ENCODE results near the gene TAF4B.

The TAF4B gene

DNA sequence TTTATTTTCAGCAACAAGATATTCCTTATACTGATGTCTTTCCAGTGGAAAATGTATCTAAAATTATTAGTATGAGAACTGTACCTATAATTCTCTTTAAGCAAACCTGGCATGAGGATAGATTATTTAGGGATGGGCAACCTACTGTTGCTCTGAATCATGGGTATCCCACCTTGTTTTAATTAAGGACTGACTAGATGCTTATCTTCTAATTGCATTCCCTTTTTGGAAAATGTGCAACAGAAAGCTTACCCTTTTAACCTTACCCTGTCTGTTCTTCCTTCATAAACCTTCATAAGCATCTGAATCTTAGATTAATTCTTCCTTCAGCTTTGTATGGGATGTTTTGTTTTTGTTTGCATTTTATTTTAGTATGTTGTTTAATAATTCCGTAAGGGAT lies 110.3 kb downstream of the TAF4B start:
- no peaks in the 10 kb centered on the region for H3K4me1 ChIP-seq (ENCODE audit: insufficient read depth, low read length, severe bottlenecking)
- H3K4me2 ChIP-seq (ENCODE audit: low read length), result no peak overlapping the region
- H3K4me3 ChIP-seq (ENCODE audit: low read depth, low read length, poor library complexity, severe bottlenecking), result no peak overlapping the region
- no peak overlapping the region for H2AFZ ChIP-seq (ENCODE audit: low read length)
- no peak overlapping the region for H3K27ac ChIP-seq (ENCODE audit: low read depth, low read length, poor library complexity, severe bottlenecking)
- TF ChIP-seq EZH2 (IDR thresholded peaks at IDR 0.05; ENCODE audit: borderline replicate concordance, low read length), result no peak
- TF ChIP-seq, protein P1, sequence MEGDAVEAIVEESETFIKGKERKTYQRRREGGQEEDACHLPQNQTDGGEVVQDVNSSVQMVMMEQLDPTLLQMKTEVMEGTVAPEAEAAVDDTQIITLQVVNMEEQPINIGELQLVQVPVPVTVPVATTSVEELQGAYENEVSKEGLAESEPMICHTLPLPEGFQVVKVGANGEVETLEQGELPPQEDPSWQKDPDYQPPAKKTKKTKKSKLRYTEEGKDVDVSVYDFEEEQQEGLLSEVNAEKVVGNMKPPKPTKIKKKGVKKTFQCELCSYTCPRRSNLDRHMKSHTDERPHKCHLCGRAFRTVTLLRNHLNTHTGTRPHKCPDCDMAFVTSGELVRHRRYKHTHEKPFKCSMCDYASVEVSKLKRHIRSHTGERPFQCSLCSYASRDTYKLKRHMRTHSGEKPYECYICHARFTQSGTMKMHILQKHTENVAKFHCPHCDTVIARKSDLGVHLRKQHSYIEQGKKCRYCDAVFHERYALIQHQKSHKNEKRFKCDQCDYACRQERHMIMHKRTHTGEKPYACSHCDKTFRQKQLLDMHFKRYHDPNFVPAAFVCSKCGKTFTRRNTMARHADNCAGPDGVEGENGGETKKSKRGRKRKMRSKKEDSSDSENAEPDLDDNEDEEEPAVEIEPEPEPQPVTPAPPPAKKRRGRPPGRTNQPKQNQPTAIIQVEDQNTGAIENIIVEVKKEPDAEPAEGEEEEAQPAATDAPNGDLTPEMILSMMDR (IDR thresholded peaks at IDR 0.05; ENCODE audit: low read length), result no peak
- no peaks in the 10 kb centered on the region for H4K20me1 ChIP-seq (ENCODE audit: insufficient read depth, low read length)
- H3K9me2 ChIP-seq (ENCODE audit: low read depth, low read length), result no peaks in the 10 kb centered on the region
- no peaks in the 10 kb centered on the region for H3F3A ChIP-seq (ENCODE audit: insufficient read depth, low read length)
- no peak overlapping the region for H3K9ac ChIP-seq (ENCODE audit: low read length)
- H3K36me3 ChIP-seq (ENCODE audit: insufficient read depth, low read length), result peaks cover 40% of the 10 kb centered on the region
- no peaks in the 10 kb centered on the region for H3K79me2 ChIP-seq (ENCODE audit: insufficient read depth, low read length)
- no peaks in the 10 kb centered on the region for H3K9me3 ChIP-seq (ENCODE audit: low read length)
- H3K27me3 ChIP-seq (ENCODE audit: insufficient read depth, low read length), result no peaks in the 10 kb centered on the region

DNA sequence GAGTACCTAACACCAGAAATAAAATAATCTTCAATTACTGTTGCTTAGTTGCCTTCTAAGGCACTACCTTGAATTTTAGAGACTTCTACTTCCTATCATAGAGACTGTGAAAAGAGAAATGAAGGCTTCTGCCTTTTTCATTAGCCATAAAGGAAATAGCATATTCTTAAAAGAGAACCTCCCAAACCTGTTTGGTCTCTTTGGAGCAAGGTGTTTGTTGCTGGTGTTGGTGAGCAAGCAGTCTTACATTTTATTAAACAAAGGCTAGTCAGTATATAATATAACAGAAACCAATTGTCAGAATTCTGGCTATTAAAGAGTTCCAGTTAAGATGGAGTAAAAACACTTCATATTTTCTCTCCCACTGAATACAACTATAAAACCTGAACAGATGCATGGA lies 116.4 kb downstream of the TAF4B start:
- Histone ChIP-seq H3K36me3 (ENCODE audit: insufficient read depth, low read length) (peaks cover 62% of the 10 kb centered on the region), H3K27ac (ENCODE audit: low read depth, low read length, poor library complexity, severe bottlenecking) (no peak overlapping the region), H3K27me3 (ENCODE audit: insufficient read depth, low read length) (no peaks in the 10 kb centered on the region), H3K4me1 (ENCODE audit: insufficient read depth, low read length, severe bottlenecking) (no peaks in the 10 kb centered on the region), H3K4me2 (ENCODE audit: low read length) (no peak overlapping the region), H3K9me3 (ENCODE audit: low read length) (peaks cover 15% of the 10 kb centered on the region; the same call in 1 of the 2 replicates), H3K79me2 (ENCODE audit: insufficient read depth, low read length) (no peaks in the 10 kb centered on the region), H2AFZ (ENCODE audit: low read length) (no peak overlapping the region), H3K4me3 (ENCODE audit: low read depth, low read length, poor library complexity, severe bottlenecking) (no peak overlapping the region), H4K20me1 (ENCODE audit: insufficient read depth, low read length) (no peaks in the 10 kb centered on the region), H3K9ac (ENCODE audit: low read length) (no peak overlapping the region), H3F3A (ENCODE audit: insufficient read depth, low read length) (no peaks in the 10 kb centered on the region), H3K9me2 (ENCODE audit: low read depth, low read length) (no peaks in the 10 kb centered on the region)
- TF ChIP-seq, protein P1 (IDR thresholded peaks at IDR 0.05; ENCODE audit: low read length), result no peak
- TF ChIP-seq EZH2 (IDR thresholded peaks at IDR 0.05; ENCODE audit: borderline replicate concordance, low read length), result no peak

DNA sequence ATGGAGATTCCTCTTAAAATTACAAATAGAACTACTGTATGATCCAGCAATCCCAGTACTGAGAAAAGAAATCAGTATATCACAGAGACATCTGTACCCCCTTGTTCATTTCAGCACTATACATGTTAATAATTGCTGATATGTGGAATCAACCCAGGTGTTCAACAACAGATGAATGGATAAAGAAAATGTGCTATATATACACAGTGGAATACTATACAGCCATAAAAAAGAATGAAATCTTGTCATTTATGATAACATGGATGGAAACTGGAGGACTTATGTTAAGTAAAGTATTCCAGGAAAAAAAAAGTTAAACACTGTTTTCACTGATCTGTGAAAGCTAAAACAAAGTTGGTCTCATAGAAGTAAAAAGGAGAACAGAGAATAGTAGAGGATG lies 124.7 kb downstream of the TAF4B start:
- Histone ChIP-seq H3K9me3 (ENCODE audit: low read length) (peaks cover 8% of the 10 kb centered on the region; the same call in 1 of the 2 replicates), H3K4me2 (ENCODE audit: low read length) (no peak overlapping the region), H3K9me2 (ENCODE audit: low read depth, low read length) (no peaks in the 10 kb centered on the region), H3K79me2 (ENCODE audit: insufficient read depth, low read length) (no peaks in the 10 kb centered on the region), H3K27me3 (ENCODE audit: insufficient read depth, low read length) (no peaks in the 10 kb centered on the region), H3F3A (ENCODE audit: insufficient read depth, low read length) (no peaks in the 10 kb centered on the region), H3K27ac (ENCODE audit: low read depth, low read length, poor library complexity, severe bottlenecking) (no peak overlapping the region), H2AFZ (ENCODE audit: low read length) (no peak overlapping the region), H4K20me1 (ENCODE audit: insufficient read depth, low read length) (no peaks in the 10 kb centered on the region), H3K36me3 (ENCODE audit: insufficient read depth, low read length) (peaks cover 6% of the 10 kb centered on the region), H3K4me1 (ENCODE audit: insufficient read depth, low read length, severe bottlenecking) (peaks cover 19% of the 10 kb centered on the region), H3K4me3 (ENCODE audit: low read depth, low read length, poor library complexity, severe bottlenecking) (no peak overlapping the region), H3K9ac (ENCODE audit: low read length) (no peak overlapping the region)
- TF ChIP-seq, protein P1 (IDR thresholded peaks at IDR 0.05; ENCODE audit: low read length), result no peak
- no peak for TF ChIP-seq EZH2 (IDR thresholded peaks at IDR 0.05; ENCODE audit: borderline replicate concordance, low read length)

Data from OCI-LY1 (cell line).